Measurements from ENCODE around the gene EGR1.

EGR1 gene

DNA sequence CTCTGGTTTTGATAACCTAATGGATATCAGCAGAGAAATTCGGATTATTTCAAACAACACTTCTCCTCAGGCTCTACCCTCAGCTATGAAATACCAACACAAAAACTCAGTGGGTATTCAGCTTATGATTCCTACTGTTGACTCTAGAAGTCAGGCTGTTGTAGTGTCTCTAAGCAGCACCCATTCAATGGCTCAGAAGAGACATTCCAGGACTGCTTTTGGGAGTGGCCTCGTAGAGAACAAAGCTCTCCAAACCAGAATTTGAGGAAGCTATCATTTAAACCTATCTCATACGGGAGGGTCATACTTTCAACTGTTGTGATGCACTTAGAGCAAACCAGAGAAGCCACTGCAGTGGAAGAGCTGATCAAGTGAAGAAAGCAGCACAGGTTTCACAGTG, 43.7 kb downstream of the EGR1 start:
- no peak for DNase-seq

DNA sequence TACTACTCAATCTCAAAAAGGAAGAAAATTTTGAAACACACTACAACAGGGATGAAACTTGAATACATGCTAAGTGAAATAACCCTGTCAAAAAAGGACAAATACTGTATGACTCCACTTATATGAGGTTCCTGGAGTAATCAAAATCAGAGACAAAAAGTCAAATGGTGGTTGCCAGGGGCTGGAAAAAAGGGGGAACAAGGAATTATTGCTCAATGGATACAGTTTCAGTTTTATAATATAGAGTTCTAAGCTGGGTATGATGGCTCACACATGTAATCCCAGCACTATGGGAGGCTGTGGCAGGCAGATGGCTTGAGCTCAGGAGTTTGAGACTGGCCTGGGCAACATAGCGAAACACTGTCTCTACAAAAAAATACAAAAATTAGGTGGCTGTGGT, 48.7 kb downstream of the EGR1 start:
- DNase-seq, result no peak

DNA sequence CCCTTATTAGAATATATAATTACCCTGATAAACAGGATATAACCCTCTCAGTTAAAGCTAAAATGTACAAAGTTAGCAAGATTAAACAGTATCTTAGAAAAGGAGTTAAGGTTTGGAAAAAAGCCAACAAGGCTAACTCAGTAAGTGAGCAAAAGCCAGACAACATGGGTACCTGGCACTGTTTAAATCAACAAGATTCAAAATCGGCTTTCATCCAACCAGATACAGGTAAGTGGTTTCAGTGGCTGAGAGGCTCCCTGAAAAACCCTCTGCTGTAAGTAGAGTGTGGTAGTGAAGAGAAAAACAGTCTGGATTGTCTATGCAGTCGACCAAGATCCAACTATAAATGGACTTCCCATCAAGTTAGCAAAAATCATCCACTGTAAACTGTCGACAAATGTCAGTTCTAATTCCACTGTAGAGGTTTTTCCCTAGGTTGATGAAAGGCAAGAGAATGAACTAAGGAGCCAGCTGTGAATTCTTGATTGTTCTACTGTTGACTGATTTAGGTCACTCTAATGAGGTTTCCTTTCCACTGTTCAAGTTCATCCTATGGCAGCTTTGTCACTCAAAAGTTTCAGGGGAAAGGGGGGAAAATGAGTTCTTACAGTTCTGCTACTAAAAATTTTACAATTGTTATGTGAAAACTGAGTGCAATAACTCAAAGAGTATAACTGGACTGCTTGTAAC, 50.4 kb downstream of the EGR1 start:
- DNase-seq, result no peak

DNA sequence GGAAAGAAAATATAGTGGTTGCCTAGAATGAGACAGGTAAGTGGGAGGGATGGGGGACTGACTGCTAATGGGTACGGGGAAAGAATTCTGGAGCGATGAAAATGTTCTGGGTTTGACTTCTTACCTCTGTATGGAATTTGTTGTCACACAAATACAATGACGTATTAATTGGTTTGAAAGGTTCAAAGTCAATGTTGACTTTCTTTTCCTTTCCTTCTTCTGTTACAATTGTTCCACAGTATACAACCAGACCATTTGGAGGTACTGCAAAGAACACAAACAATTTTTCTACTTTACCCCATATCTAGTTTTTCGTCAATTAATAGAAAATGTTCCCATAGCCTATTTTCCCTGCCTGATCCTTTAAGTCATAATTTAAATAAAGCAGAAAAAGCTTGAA, 52.2 kb downstream of the EGR1 start:
- no peak for DNase-seq
